Measurements from ENCODE around the gene ZMYM4. TPM values are rescaled to one million over a fixed set of nuclear protein-coding genes. Genes with fewer than 3 reads are reported as not detected.

The ZMYM4 gene
- total RNA-seq, 4 donors from 2014 or later, result 16.3 to 80.0 (median 22.4) TPM

GRCh38 chr1:35453031-35453430, 184.5 kb downstream of the ZMYM4 start:
- no peak for TF ChIP-seq CTCF (IDR thresholded peaks at IDR 0.05)
- TF ChIP-seq POLR2A (IDR thresholded peaks at IDR 0.05), result no peak
- peaks cover 0 to 20% (median 0%) of the 10 kb centered on the region in 4 donors for H3K4me1 ChIP-seq
- H3K4me3 ChIP-seq, result no peak overlapping the region
- H3K27me3 ChIP-seq, result no peaks in the 10 kb centered on the region
- H3K36me3 ChIP-seq, result peaks cover 0 to 53% (median 0%) of the 10 kb centered on the region in 3 donors
- DNase-seq, result no peak
- no peak overlapping the region for H3K27ac ChIP-seq
- H3K9me3 ChIP-seq, result no peaks in the 10 kb centered on the region

- H3K27me3 ChIP-seq, result no peaks in the 10 kb centered on the region
- DNase-seq, result no peak
- TF ChIP-seq CTCF (IDR thresholded peaks at IDR 0.05), result no peak
- no peak for TF ChIP-seq POLR2A (IDR thresholded peaks at IDR 0.05)
- peaks cover 0 to 42% (median 0%) of the 10 kb centered on the region in 3 donors for H3K36me3 ChIP-seq
- H3K4me1 ChIP-seq, result peaks cover 0 to 20% (median 0%) of the 10 kb centered on the region in 4 donors
- no peak overlapping the region for H3K4me3 ChIP-seq
- H3K9me3 ChIP-seq, result no peaks in the 10 kb centered on the region
- H3K27ac ChIP-seq, result no peak overlapping the region
Measured at GRCh38 chr1:35454176-35454575, 185.7 kb downstream of the ZMYM4 start.

GRCh38 chr1:35454616-35455015, 186.1 kb downstream of the ZMYM4 start:
- Histone ChIP-seq H3K4me1 (peaks cover 0 to 20% (median 0%) of the 10 kb centered on the region in 4 donors), H3K36me3 (peaks cover 0 to 37% (median 0%) of the 10 kb centered on the region in 3 donors), H3K9me3 (no peaks in the 10 kb centered on the region), H3K4me3 (no peak overlapping the region), H3K27ac (no peak overlapping the region), H3K27me3 (no peaks in the 10 kb centered on the region)
- no peak for DNase-seq
- TF ChIP-seq CTCF (IDR thresholded peaks at IDR 0.05), result no peak
- TF ChIP-seq POLR2A (IDR thresholded peaks at IDR 0.05), result no peak

- Histone ChIP-seq H3K4me1 (no peaks in the 10 kb centered on the region), H3K27ac (no peak overlapping the region), H3K4me3 (no peak overlapping the region), H3K27me3 (no peaks in the 10 kb centered on the region), H3K36me3 (peaks cover 0 to 55% (median 0%) of the 10 kb centered on the region in 3 donors), H3K9me3 (no peaks in the 10 kb centered on the region)
- no peak for TF ChIP-seq CTCF (IDR thresholded peaks at IDR 0.05)
- no peak for TF ChIP-seq POLR2A (IDR thresholded peaks at IDR 0.05)
- no peak for DNase-seq
Measured at GRCh38 chr1:35460796-35461195, 192.3 kb downstream of the ZMYM4 start.

GRCh38 chr1:35461966-35462651, 193.6 kb downstream of the ZMYM4 start:
- Histone ChIP-seq H3K9me3 (no peaks in the 10 kb centered on the region), H3K4me3 (no peak overlapping the region), H3K27ac (no peak overlapping the region), H3K4me1 (no peaks in the 10 kb centered on the region), H3K27me3 (no peaks in the 10 kb centered on the region), H3K36me3 (peaks cover 0 to 59% (median 0%) of the 10 kb centered on the region in 3 donors)
- TF ChIP-seq POLR2A (IDR thresholded peaks at IDR 0.05), result no peak
- no peak for TF ChIP-seq CTCF (IDR thresholded peaks at IDR 0.05)
- DNase-seq, result no peak

Data from Peyer's patch (tissue), 4 donors.